HG02938 (cell line): ENCODE measurements around the gene B4GALT6.
A peak's percentile ranks its signal among the peaks of the same experiment; 100 is the strongest.

ENCODE experiments used
- ATAC-seq: cut with Tn5 transposase; IDR thresholded peaks from one replicate; pipeline ENCODE4 v1.9.1; 2021; ENCODE audit warnings: mild to moderate bottlenecking, moderate library complexity; ENCODE audit not compliant: unreplicated experiment

B4GALT6 gene

GRCh38 chr18:31598021-31598805, 86.2 kb downstream of the B4GALT6 start:
- no peak for ATAC-seq

- ATAC-seq: no peak
Observed at GRCh38 chr18:31596081-31596872, 88.1 kb downstream of the B4GALT6 start.

- no peak for ATAC-seq
Observed at GRCh38 chr18:31595121-31595771, 89.1 kb downstream of the B4GALT6 start.

GRCh38 chr18:31592506-31593157, 91.7 kb downstream of the B4GALT6 start:
- no peak for ATAC-seq

- no peak for ATAC-seq
Observed at GRCh38 chr18:31591628-31592027, 92.8 kb downstream of the B4GALT6 start, which contains the start of gene TTR. TTR (plus strand) TSS chr18:31591877; CDS start chr18:31591903, 26 bp downstream.

GRCh38 chr18:31591113-31591512, 93.3 kb downstream of the B4GALT6 start:
- no peak for ATAC-seq

- no peak for ATAC-seq
Observed at GRCh38 chr18:31590570-31590969, 93.8 kb downstream of the B4GALT6 start.

GRCh38 chr18:31587529-31587928, 96.9 kb downstream of the B4GALT6 start:
- no peak for ATAC-seq

- ATAC-seq: no peak
Observed at GRCh38 chr18:31586616-31587015, 97.8 kb downstream of the B4GALT6 start.

GRCh38 chr18:31585991-31586390, 98.4 kb downstream of the B4GALT6 start:
- no peak for ATAC-seq

- no peak for ATAC-seq
Observed at GRCh38 chr18:31583185-31583854, 101.1 kb downstream of the B4GALT6 start.

- no peak for ATAC-seq
Observed at GRCh38 chr18:31581498-31582197, 102.7 kb downstream of the B4GALT6 start.

- ATAC-seq: no peak
Observed at GRCh38 chr18:31579375-31579774, 105.0 kb downstream of the B4GALT6 start.

- ATAC-seq: no peak
Observed at GRCh38 chr18:31578126-31578525, 106.3 kb downstream of the B4GALT6 start.

- ATAC-seq: peak; percentile 4
Observed at GRCh38 chr18:31577195-31577594, 107.2 kb downstream of the B4GALT6 start.

GRCh38 chr18:31576670-31577069, 107.7 kb downstream of the B4GALT6 start:
- peak; percentile 43 for ATAC-seq

GRCh38 chr18:31575515-31576257, 108.7 kb downstream of the B4GALT6 start:
- ATAC-seq: no peak

GRCh38 chr18:31574359-31574758, 110.0 kb downstream of the B4GALT6 start:
- no peak for ATAC-seq
